T follicular helper cell (primary cell): ENCODE measurements around the gene FGA.

Source experiments
- DNase-seq: peaks from one replicate; pipeline ENCODE4 v3.0.0-alpha.2; 2020; ENCODE audit warnings: low read depth

The FGA gene

DNA sequence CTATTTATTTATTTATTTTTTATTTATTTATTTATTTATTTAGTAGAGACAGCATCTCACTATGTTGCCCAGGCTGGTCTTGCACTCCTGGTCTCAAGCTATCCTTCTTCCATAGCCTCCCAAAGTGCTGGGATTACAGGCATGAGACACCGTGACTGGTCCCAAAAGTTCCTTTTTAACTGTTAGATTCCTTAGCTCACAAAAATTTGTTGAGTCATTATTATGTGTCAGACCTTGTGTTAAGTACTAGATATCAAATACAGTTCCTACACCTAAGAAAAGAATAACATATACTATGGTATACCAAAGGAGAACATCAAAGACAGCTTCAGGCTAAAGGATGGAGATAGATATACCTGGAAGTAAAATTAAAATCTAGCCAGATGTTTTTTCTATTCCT lies 11.6 kb downstream of the FGA start:
- no peak for DNase-seq

DNA sequence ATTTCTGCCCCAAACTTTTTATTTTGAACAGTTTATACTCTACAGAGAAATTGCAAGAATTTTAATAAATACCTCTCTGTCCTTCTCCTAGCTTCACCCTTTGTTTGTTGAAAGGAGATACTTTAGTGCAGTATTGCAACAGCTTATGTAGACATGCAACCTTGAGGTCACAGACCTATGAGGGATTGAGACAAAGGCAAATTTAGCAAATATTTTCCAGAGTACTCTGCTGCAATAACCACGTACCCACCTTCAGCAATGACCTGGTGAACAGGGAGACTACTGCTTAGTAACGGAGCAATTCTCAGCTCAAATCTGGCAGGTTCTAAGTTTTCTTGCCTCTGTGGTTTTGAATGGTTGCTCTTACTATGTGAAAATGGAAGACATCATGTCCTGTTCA lies 13.2 kb downstream of the FGA start:
- DNase-seq, result no peak

- no peak for DNase-seq
Measured at GRCh38 chr4:154574311-154574710, 16.2 kb downstream of the FGA start.

DNA sequence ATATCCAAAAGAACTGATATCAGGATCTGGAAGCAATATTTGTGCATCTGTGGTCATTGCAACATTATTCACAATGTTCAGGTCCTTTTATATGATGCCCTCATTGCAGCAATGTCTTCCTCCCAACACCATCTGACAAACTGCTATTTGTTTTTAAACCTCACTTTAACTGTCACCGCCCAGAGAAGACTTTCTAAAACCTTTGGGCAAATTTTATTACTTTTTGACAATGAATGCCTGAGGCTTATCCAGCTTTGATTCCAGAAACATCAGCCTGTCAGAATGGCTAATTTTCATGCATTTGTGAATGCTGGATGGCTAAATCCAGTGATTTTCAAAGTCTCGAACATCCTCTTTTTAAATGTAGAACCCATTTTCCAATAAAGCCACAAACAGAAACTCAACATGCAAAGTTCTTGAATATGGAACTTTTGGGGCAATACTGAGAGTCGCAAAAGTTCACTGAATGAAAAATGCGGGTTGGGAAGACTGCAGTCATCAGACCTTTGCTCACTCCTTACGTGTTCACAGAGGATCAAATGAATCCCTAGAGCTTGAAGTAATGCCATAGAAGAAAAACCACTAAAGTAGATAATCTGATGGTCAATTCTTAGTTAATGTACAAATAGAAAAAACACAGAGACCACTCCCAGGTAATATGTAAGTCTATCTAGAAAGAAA lies 17.2 kb downstream of the FGA start:
- DNase-seq, result no peak

DNA sequence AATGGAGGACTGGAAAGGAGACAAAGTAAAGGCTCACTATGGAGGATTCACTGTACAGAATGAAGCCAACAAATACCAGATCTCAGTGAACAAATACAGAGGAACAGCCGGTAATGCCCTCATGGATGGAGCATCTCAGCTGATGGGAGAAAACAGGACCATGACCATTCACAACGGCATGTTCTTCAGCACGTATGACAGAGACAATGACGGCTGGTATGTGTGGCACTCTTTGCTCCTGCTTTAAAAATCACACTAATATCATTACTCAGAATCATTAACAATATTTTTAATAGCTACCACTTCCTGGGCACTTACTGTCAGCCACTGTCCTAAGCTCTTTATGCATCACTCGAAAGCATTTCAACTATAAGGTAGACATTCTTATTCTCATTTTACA lies 21.0 kb downstream of the FGA start:
- no peak for DNase-seq

- no peak for DNase-seq
Measured at GRCh38 chr4:154569028-154569427, 21.5 kb downstream of the FGA start.

DNA sequence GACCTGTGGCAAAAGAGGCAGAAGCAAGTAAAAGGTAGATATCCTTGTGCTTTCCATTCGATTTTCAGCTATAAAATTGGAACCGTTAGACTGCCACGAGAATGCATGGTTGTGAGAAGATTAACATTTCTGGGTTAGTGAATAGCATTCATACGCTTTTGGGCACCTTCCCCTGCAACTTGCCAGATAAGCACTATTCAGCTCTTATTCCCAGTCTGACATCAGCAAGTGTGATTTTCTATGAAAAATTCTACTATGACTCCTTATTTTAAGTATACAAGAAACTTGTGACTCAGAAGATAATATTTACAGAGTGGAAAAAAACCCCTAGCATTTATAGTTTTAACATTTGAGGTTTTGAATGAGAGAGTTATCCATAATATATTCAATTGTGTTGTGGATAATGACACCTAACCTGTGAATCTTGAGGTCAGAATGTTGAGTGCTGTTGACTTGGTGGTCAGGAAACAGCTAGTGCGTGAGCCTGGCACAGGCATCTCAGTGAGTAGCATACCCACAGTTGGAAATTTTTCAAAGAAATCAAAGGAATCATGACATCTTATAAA lies 23.8 kb downstream of the FGA start:
- no peak for DNase-seq

DNA sequence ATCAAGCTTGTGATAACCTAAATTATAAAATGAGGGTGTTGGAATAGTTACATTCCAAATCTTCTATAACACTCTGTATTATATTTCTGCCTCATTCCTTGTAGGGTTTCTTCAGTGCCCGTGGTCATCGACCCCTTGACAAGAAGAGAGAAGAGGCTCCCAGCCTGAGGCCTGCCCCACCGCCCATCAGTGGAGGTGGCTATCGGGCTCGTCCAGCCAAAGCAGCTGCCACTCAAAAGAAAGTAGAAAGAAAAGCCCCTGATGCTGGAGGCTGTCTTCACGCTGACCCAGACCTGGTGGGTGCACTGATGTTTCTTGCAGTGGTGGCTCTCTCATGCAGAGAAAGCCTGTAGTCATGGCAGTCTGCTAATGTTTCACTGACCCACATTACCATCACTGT lies 24.8 kb downstream of the FGA start:
- no peak for DNase-seq

DNA sequence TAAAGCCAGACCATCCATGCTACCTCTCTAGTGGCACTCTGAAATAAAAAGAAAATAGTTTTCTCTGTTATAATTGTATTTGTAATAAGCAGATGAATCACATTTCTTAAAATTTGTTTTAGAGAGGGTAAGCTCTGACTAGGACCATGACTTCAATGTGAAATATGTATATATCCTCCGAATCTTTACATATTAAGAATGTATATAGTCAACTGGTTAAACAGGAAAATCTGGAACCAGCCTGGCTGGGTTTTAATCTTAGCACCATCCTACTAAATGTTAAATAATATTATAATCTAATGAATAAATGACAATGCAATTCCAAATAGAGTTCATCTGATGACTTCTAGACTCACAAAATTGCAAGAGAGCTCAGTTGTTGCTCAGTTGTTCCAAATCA lies 26.2 kb downstream of the FGA start:
- no peak for DNase-seq

GRCh38 chr4:154562697-154563254 lies 27.8 kb downstream of the FGA start, which contains the start of gene FGB:
Gene FGB (plus strand): TSS chr4:154563011. CDS start chr4:154563019, 8 bp downstream.
- no peak for DNase-seq

- no peak for DNase-seq
Measured at GRCh38 chr4:154560824-154561231, 29.7 kb downstream of the FGA start.

DNA sequence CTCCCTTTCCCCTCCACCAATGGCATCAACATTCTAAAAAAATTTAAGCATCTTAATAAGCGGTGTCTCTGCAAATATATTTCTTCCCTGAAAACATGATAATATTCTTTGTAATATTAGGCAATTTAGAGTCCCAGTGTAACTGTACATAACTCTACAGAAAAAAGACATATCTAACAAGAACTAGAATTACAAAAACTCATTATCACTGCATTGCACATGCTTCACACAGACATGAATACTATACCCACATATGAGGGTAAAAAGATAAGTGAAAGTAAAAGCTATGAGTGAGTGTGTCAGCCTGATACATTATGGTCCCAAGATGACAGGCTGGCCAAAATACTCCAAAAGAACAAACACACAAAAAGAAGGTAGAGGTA lies 30.1 kb downstream of the FGA start:
- no peak for DNase-seq

DNA sequence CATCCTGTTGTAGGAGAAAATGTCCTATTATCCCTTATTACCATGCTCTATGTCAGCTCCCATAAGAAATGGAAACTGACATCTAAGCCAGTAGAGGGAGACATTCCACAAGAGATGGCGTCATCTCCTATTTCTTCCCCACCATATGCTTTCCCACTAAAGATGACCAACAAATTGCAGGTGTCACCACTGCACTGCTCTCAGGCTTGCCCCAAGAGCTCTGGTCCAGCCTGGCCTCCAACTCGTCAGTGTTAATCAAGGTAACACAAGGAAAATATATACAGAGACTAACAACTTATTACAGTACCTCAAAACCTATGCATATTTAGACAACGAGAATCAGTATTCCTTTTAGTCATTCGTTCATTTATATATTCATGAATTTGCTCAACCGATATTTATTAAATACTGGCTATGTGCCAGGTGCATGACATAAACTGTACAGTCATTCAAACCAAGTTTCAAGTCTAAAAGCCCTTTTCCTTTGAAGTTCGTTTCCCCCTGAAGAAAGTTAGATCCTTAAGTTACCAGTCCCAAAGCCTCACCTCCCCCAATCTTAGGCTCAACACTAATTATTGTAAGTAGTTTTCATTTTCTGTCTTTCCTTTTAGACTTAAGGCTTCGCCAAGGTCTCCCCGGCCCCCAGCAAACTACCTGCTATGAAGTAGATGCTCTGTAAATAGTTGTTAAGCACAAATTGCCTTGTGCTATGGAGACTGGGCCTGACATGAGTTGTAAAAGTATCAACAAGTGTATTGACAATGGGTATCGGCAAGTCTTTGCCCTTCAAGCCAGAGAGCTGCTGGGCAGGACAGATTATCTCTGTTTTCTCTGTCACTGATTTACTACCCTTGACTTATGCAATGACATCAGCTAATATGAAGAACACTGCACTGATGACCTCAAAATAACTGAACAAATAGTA lies 30.8 kb downstream of the FGA start:
- DNase-seq, result no peak

DNA sequence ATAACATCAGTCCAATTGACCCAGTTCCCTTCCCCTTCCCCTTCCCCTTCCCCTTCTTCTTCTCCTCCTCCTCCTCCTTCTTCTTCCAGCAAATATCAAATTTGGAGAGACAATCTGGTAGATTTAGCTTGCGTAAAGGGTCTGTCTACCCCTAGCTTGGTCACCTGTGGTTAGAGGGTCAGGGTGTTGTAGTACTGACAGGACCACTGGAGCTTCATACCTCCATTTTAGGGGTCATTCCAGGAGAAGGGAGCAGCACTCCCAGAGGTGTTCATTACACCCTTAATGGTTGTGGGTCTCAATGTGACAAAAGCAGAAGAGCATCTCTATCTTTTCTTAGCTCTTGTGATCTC lies 31.4 kb downstream of the FGA start:
- no peak for DNase-seq

DNA sequence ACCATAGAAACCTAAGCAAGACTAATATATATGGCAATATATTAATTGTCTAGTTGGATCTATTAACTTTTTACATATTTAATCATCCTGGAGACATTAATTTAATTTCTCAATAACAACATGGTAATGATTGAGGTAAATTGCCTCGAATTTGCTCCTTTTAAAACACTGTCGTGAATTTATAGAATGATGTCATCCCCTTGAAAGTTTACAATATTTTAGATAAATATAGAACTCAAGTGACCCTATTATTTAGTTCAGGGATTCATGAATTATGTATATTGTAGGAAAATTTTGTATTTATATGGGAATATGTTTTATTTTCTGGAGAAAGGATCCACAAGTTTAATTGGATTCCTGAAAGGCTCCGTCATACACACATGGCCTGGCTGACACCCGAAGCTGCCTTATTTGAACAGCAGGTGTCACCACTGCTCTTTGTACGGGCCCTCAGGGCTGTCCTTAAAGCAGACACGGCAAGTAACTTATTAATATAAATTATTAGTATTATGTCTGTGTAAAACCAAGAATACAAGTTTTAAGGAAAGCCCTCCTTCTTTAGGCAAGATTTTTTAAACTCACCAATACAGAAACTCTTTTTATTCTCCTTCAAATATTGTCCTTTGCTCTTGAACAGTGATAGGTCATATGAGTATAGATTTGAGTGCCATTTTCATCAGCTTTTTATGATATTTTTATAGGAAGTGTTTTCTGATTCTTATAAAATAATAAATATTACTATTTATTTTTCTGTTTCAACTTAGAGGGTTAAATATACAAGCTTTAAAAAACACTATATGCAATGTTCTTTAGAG lies 38.5 kb downstream of the FGA start:
- peak; percentile 60 for DNase-seq

- DNase-seq, result peak; percentile 93
Measured at GRCh38 chr4:154549894-154550790, 40.4 kb downstream of the FGA start, which contains the start of gene PLRG1. Gene PLRG1 (minus strand): TSS chr4:154550400. CDS start chr4:154550308, 92 bp downstream.

DNA sequence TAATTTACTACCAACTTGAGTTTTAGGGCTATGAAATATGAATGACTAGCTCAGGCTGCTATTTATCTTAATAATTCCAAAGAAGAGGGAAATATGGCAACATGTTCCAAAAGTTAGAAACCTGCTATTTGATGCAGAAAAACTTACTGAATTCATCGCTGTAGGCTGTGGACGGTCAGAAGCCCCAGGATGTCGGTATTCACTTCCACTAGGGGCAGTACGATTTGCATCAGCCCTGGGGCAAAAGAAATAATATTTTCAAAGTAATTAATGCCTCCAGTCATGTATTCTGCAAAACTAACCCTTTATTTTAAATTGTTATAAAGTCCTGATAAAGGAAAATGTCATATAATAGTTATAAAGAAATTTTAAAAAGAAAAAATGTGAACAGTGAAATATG lies 44.9 kb downstream of the FGA start:
- DNase-seq, result no peak

GRCh38 chr4:154542271-154542879 lies 48.2 kb downstream of the FGA start:
- no peak for DNase-seq
